Vagina (tissue), 2 donors: ENCODE results near the gene DAO. TPM values are rescaled to one million over a fixed set of nuclear protein-coding genes. Genes with fewer than 3 reads are reported as not detected.
A peak's percentile ranks its signal among the peaks of the same experiment; 100 is the strongest.
"Not testable (repeated sequence)": the region's sequence is repeated elsewhere in the genome, so short reads cannot be mapped to it uniquely, and the experiment has no call there.

Experiments
- DNase-seq, 2 donors: peaks; one replicate each; pipeline ENCODE4 v3.0.0-alpha.2; 2017; ENCODE audit errors: extremely low spot score in 2 of 2
- H3K27ac ChIP-seq: fragments of 200-600 bp; sonication (generic); one replicate; pipeline ENCODE4 v1.5.1; 2019
- H3K27me3 ChIP-seq: fragments of 200-600 bp; sonication (generic); one replicate; pipeline ENCODE4 v1.5.1; 2019
- H3K36me3 ChIP-seq, 2 donors: fragments of 200-600 bp; sonication (generic); one replicate each; pipeline ENCODE4 v1.5.1; 2017 to 2019
- H3K4me1 ChIP-seq: fragments of 200-600 bp; sonication (generic); one replicate; pipeline ENCODE4 v1.5.1; 2019
- H3K4me3 ChIP-seq, 2 donors: fragments of 200-600 bp; sonication (generic); 1 replicate in 1 of 2; 2 replicates in 1 of 2; pipeline ENCODE4 v1.5.1; 2016 to 2019
- H3K9me3 ChIP-seq: fragments of 200-600 bp; sonication (generic); one replicate; pipeline ENCODE4 v1.5.1; 2019
- CTCF ChIP-seq, 3 experiments: fragments of 450-650 bp in 2 of 3; fragments of 200-600 bp in 1 of 3; sonication (generic) in 1 of 3; IDR thresholded peaks; one replicate each; pipeline ENCODE4 v1.5.1; 2017 to 2019; ENCODE audit warnings: antibody characterized with exemption in 3 of 3, mild to moderate bottlenecking in 2 of 3, moderate library complexity in 2 of 3
- POLR2A ChIP-seq, 2 donors: fragments of 450-650 bp; IDR thresholded peaks; one replicate each; pipeline ENCODE4 v1.6.1; 2017; ENCODE audit warnings: antibody characterized with exemption in 2 of 2, mild to moderate bottlenecking in 2 of 2, moderate library complexity in 2 of 2
- POLR2AphosphoS5 ChIP-seq, 2 donors: sonication (generic); formaldehyde crosslinking; IDR thresholded peaks; one replicate each; pipeline ENCODE4 v1.9.0; 2017; ENCODE audit warnings: antibody characterized with exemption in 2 of 2, mild to moderate bottlenecking in 2 of 2, low read depth in 1 of 2; ENCODE audit not compliant: insufficient read depth in 1 of 2
- intact Hi-C: fragments of 100-400 bp; cut with DNase I; formaldehyde crosslinking; loops from one replicate; pipeline ENCODE4 v1.15.1; 2023
- total RNA-seq: library from RNA; depleted of rRNA; stranded (reverse); fragments of >200 nt; gene quantifications from one replicate; pipeline ENCODE4 v1.2.3, GENCODE V29; 2016

Gene DAO
- total RNA-seq, 1 donor from 2014 or later = not detected

- peaks cover 84% of the 10 kb centered on the region for H3K4me1 ChIP-seq
- peak overlapping the region; percentile 92 for H3K27ac ChIP-seq
- no peaks in the 10 kb centered on the region for H3K27me3 ChIP-seq
- H3K4me3 ChIP-seq = no peak overlapping the region
- DNase-seq = peak in 1 of 2 donors; percentile 95
- no peak for TF ChIP-seq CTCF (IDR thresholded peaks at IDR 0.05)
- peak; percentile 91 to 92 for TF ChIP-seq POLR2AphosphoS5 (IDR thresholded peaks at IDR 0.05; ENCODE audit: insufficient read depth in 1 of 2, low read depth in 1 of 2)
- intact Hi-C loops = no loop called here
- no peaks in the 10 kb centered on the region for H3K9me3 ChIP-seq
- H3K36me3 ChIP-seq = no peaks in the 10 kb centered on the region
These were observed 41.5 kb upstream of the DAO start for GRCh38 chr12:108838194-108839017.

- peak overlapping the region; percentile 92 for H3K27ac ChIP-seq
- intact Hi-C loops = no loop called here
- H3K4me3 ChIP-seq = no peak overlapping the region
- H3K9me3 ChIP-seq = no peaks in the 10 kb centered on the region
- TF ChIP-seq POLR2A (IDR thresholded peaks at IDR 0.05) (no peak), POLR2AphosphoS5 (IDR thresholded peaks at IDR 0.05; ENCODE audit: insufficient read depth in 1 of 2, low read depth in 1 of 2) (peak; percentile 65), CTCF (IDR thresholded peaks at IDR 0.05) (no peak)
- H3K4me1 ChIP-seq = peaks cover 78% of the 10 kb centered on the region
- H3K27me3 ChIP-seq = no peaks in the 10 kb centered on the region
- DNase-seq = no peak
- H3K36me3 ChIP-seq = no peaks in the 10 kb centered on the region
These were observed 40.6 kb upstream of the DAO start for GRCh38 chr12:108839018-108839889.

- Histone ChIP-seq H3K4me3 (no peak overlapping the region), H3K36me3 (no peaks in the 10 kb centered on the region), H3K27ac (peak overlapping the region; percentile 92), H3K9me3 (no peaks in the 10 kb centered on the region), H3K4me1 (peaks cover 74% of the 10 kb centered on the region), H3K27me3 (no peaks in the 10 kb centered on the region)
- no peak for TF ChIP-seq POLR2AphosphoS5 (IDR thresholded peaks at IDR 0.05; ENCODE audit: insufficient read depth in 1 of 2, low read depth in 1 of 2)
- intact Hi-C loops = no loop called here
- no peak for DNase-seq
These were observed 40.0 kb upstream of the DAO start for GRCh38 chr12:108839890-108840230.

GRCh38 chr12:108840605-108841332, 39.1 kb upstream of the DAO start:
- Histone ChIP-seq H3K9me3 (no peaks in the 10 kb centered on the region), H3K27ac (peak overlapping the region; percentile 92), H3K4me1 (peaks cover 74% of the 10 kb centered on the region), H3K4me3 (no peak overlapping the region), H3K27me3 (no peaks in the 10 kb centered on the region), H3K36me3 (no peaks in the 10 kb centered on the region)
- TF ChIP-seq POLR2AphosphoS5 (IDR thresholded peaks at IDR 0.05; ENCODE audit: insufficient read depth in 1 of 2, low read depth in 1 of 2) = no peak
- TF ChIP-seq POLR2A (IDR thresholded peaks at IDR 0.05) = no peak
- no peak for TF ChIP-seq CTCF (IDR thresholded peaks at IDR 0.05)
- intact Hi-C loops = no loop called here
- no peak for DNase-seq

GRCh38 chr12:108841825-108842224, 38.1 kb upstream of the DAO start:
- H3K4me3 ChIP-seq, H3K27me3 ChIP-seq, H3K9me3 ChIP-seq, DNase-seq, intact Hi-C loops, H3K36me3 ChIP-seq: not testable (repeated sequence)
- H3K4me1 ChIP-seq = peaks cover 74% of the 10 kb centered on the region
- peak overlapping the region; percentile 11 for H3K27ac ChIP-seq
